Mesendoderm (in vitro differentiated cells): Measurements from ENCODE around the gene HOXD3.
A peak's percentile ranks its signal among the peaks of the same experiment; 100 is the strongest.

Source experiments
- DNase-seq: peaks from one replicate; pipeline ENCODE4 v3.0.0; 2013
- H2AK5ac ChIP-seq: 2 replicates; pipeline ENCODE4 v1.6.1; 2013; ENCODE audit warnings: low read length, inconsistent platforms
- H2BK120ac ChIP-seq: 2 replicates; pipeline ENCODE4 v1.6.1; 2013; ENCODE audit warnings: low read depth, mild to moderate bottlenecking, low read length, moderate library complexity, mixed read lengths
- H2BK15ac ChIP-seq: replicated peaks from 2 replicates; pipeline ENCODE4 v1.6.1; 2013; ENCODE audit warnings: low read depth, mild to moderate bottlenecking, moderate library complexity
- H2BK5ac ChIP-seq: 2 replicates; pipeline ENCODE4 v1.6.1; 2013; ENCODE audit warnings: low read length, inconsistent platforms
- H3K18ac ChIP-seq: 2 replicates; pipeline ENCODE4 v1.6.1; 2013; ENCODE audit warnings: mild to moderate bottlenecking, low read length, mixed read lengths
- H3K23ac ChIP-seq: one replicate; pipeline ENCODE4 v1.6.1; 2013; ENCODE audit warnings: low read length
- H3K27ac ChIP-seq: 2 replicates; pipeline ENCODE4 v1.5.1; 2013; ENCODE audit warnings: low read depth, mild to moderate bottlenecking, inconsistent platforms, low read length, moderate library complexity
- H3K27me3 ChIP-seq: 2 replicates; pipeline ENCODE4 v1.6.1; 2013; ENCODE audit warnings: low read length, control low read depth, mild to moderate bottlenecking, inconsistent platforms; ENCODE audit not compliant: insufficient read depth, poor library complexity
- H3K36me3 ChIP-seq: 2 replicates; pipeline ENCODE4 v1.6.1; 2013; ENCODE audit warnings: low read length, inconsistent platforms; ENCODE audit not compliant: control insufficient read depth, insufficient read depth
- H3K4ac ChIP-seq: one replicate; pipeline ENCODE4 v1.6.1; 2013; ENCODE audit warnings: low read depth, mild to moderate bottlenecking, low read length, moderate library complexity
- H3K4me1 ChIP-seq: 2 replicates; pipeline ENCODE4 v1.6.1; 2013; ENCODE audit warnings: low read depth, low read length, inconsistent platforms; ENCODE audit not compliant: control insufficient read depth
- H3K4me2 ChIP-seq: 2 replicates; pipeline ENCODE4 v1.6.1; 2013; ENCODE audit warnings: low read length
- H3K4me3 ChIP-seq: 2 replicates; pipeline ENCODE4 v1.5.1; 2013; ENCODE audit warnings: mild to moderate bottlenecking, low read length
- H3K56ac ChIP-seq: one replicate; pipeline ENCODE4 v1.6.1; 2013; ENCODE audit warnings: low read length
- H3K79me1 ChIP-seq: 2 replicates; pipeline ENCODE4 v1.6.1; 2013; ENCODE audit warnings: low read length, inconsistent platforms
- H3K79me2 ChIP-seq: 2 replicates; pipeline ENCODE4 v1.6.1; 2013; ENCODE audit warnings: mild to moderate bottlenecking, low read length; ENCODE audit not compliant: control insufficient read depth, insufficient read depth
- H3K9ac ChIP-seq: 2 replicates; pipeline ENCODE4 v1.6.1; 2013; ENCODE audit warnings: low read length, inconsistent platforms
- H4K5ac ChIP-seq: one replicate; pipeline ENCODE4 v1.6.1; 2013; ENCODE audit warnings: low read length
- H4K8ac ChIP-seq: one replicate; pipeline ENCODE4 v1.6.1; 2013; ENCODE audit warnings: low read depth, mild to moderate bottlenecking, control low read depth, low read length, moderate library complexity
- WGBS: extraction: QIAGEN DNeasy Blood & Tissue Kit; methylation state at CpG from one replicate; pipeline ENCODE4 v1.1.7; 2013; ENCODE audit warnings: low lambda C conversion rate, missing lambda C conversion rate; ENCODE audit not compliant: insufficient coverage; ENCODE audit errors: extremely low coverage; 5-methylcytosine and 5-hydroxymethylcytosine counted together

HOXD3 gene

GRCh38 chr2:176172895-176173566 lies 15.9 kb downstream of the HOXD3 start:
- H3K23ac ChIP-seq: no peak overlapping the region
- no peaks in the 10 kb centered on the region for H3K79me2 ChIP-seq
- no peak overlapping the region for H4K5ac ChIP-seq
- H2AK5ac ChIP-seq: no peak overlapping the region
- no peak overlapping the region for H3K9ac ChIP-seq
- H3K18ac ChIP-seq: no peak overlapping the region
- H3K27ac ChIP-seq: no peak overlapping the region
- H4K8ac ChIP-seq: no peak overlapping the region
- no peaks in the 10 kb centered on the region for H3K36me3 ChIP-seq
- H3K27me3 ChIP-seq: peaks cover 60% of the 10 kb centered on the region
- no peak overlapping the region for H2BK120ac ChIP-seq
- no peak overlapping the region for H3K4ac ChIP-seq
- no peak overlapping the region for H3K56ac ChIP-seq
- H3K4me2 ChIP-seq: no peak overlapping the region
- no peak overlapping the region for H2BK5ac ChIP-seq
- H2BK15ac ChIP-seq: no peak overlapping the region
- no CpG with 5 or more reads among the region's 14 CpGs for WGBS
- no peak overlapping the region for H3K4me3 ChIP-seq
- H3K4me1 ChIP-seq: peaks cover 2% of the 10 kb centered on the region
- DNase-seq: no peak
- no peaks in the 10 kb centered on the region for H3K79me1 ChIP-seq

- Histone ChIP-seq H3K18ac (no peak overlapping the region), H4K5ac (no peak overlapping the region), H3K36me3 (no peaks in the 10 kb centered on the region), H2BK120ac (no peak overlapping the region), H3K79me2 (no peaks in the 10 kb centered on the region), H3K23ac (no peak overlapping the region), H3K56ac (no peak overlapping the region), H3K4ac (no peak overlapping the region), H2AK5ac (no peak overlapping the region), H3K4me2 (no peak overlapping the region), H3K79me1 (no peaks in the 10 kb centered on the region), H3K9ac (no peak overlapping the region), H4K8ac (no peak overlapping the region), H3K4me3 (no peak overlapping the region), H3K27ac (no peak overlapping the region), H2BK5ac (no peak overlapping the region), H2BK15ac (no peak overlapping the region), H3K4me1 (peaks cover 2% of the 10 kb centered on the region), H3K27me3 (peaks cover 62% of the 10 kb centered on the region)
- no CpG with 5 or more reads among the region's 7 CpGs for WGBS
- DNase-seq: no peak
Observed at GRCh38 chr2:176173567-176174381, 16.7 kb downstream of the HOXD3 start.

- no peak overlapping the region for H3K23ac ChIP-seq
- no peak overlapping the region for H2BK5ac ChIP-seq
- H3K4me3 ChIP-seq: no peak overlapping the region
- no peak overlapping the region for H3K4ac ChIP-seq
- WGBS: no CpG with 5 or more reads among the region's 14 CpGs
- H3K18ac ChIP-seq: no peak overlapping the region
- H2AK5ac ChIP-seq: no peak overlapping the region
- H3K79me2 ChIP-seq: no peaks in the 10 kb centered on the region
- no peak overlapping the region for H4K5ac ChIP-seq
- peaks cover 63% of the 10 kb centered on the region for H3K27me3 ChIP-seq
- peaks cover 2% of the 10 kb centered on the region for H3K4me1 ChIP-seq
- no peak overlapping the region for H3K9ac ChIP-seq
- H3K4me2 ChIP-seq: no peak overlapping the region
- H2BK15ac ChIP-seq: no peak overlapping the region
- no peak overlapping the region for H3K27ac ChIP-seq
- no peak overlapping the region for H2BK120ac ChIP-seq
- H4K8ac ChIP-seq: no peak overlapping the region
- no peak for DNase-seq
- no peaks in the 10 kb centered on the region for H3K79me1 ChIP-seq
- H3K56ac ChIP-seq: peak overlapping the region; percentile 25
- H3K36me3 ChIP-seq: no peaks in the 10 kb centered on the region
Observed at GRCh38 chr2:176174382-176174823, 17.3 kb downstream of the HOXD3 start.

GRCh38 chr2:176174824-176175708 lies 18.0 kb downstream of the HOXD3 start:
- no peak overlapping the region for H2AK5ac ChIP-seq
- peak overlapping the region; percentile 20 for H3K9ac ChIP-seq
- H2BK5ac ChIP-seq: no peak overlapping the region
- H3K36me3 ChIP-seq: no peaks in the 10 kb centered on the region
- peaks cover 2% of the 10 kb centered on the region for H3K4me1 ChIP-seq
- peak; percentile 73 for DNase-seq
- no peak overlapping the region for H3K23ac ChIP-seq
- WGBS: no CpG with 5 or more reads among the region's 47 CpGs
- no peak overlapping the region for H2BK120ac ChIP-seq
- peak overlapping the region; percentile 80 for H3K56ac ChIP-seq
- H3K27ac ChIP-seq: no peak overlapping the region
- no peak overlapping the region for H3K4me3 ChIP-seq
- no peak overlapping the region for H2BK15ac ChIP-seq
- H3K27me3 ChIP-seq: peaks cover 64% of the 10 kb centered on the region
- no peak overlapping the region for H3K4ac ChIP-seq
- no peaks in the 10 kb centered on the region for H3K79me2 ChIP-seq
- H3K79me1 ChIP-seq: no peaks in the 10 kb centered on the region
- no peak overlapping the region for H3K18ac ChIP-seq
- no peak overlapping the region for H4K8ac ChIP-seq
- peak overlapping the region; percentile 45 for H3K4me2 ChIP-seq
- H4K5ac ChIP-seq: no peak overlapping the region

- Histone ChIP-seq H3K56ac (no peak overlapping the region), H3K23ac (no peak overlapping the region), H3K9ac (no peak overlapping the region), H3K79me2 (no peaks in the 10 kb centered on the region), H2AK5ac (no peak overlapping the region), H3K4ac (no peak overlapping the region), H3K18ac (no peak overlapping the region), H2BK120ac (no peak overlapping the region), H4K8ac (no peak overlapping the region), H3K79me1 (no peaks in the 10 kb centered on the region), H2BK15ac (no peak overlapping the region), H3K27me3 (peaks cover 68% of the 10 kb centered on the region), H3K4me3 (no peak overlapping the region), H4K5ac (no peak overlapping the region), H3K27ac (no peak overlapping the region), H3K36me3 (no peaks in the 10 kb centered on the region), H3K4me1 (peaks cover 2% of the 10 kb centered on the region), H3K4me2 (no peak overlapping the region), H2BK5ac (no peak overlapping the region)
- DNase-seq: no peak
- WGBS: no CpG with 5 or more reads among the region's 7 CpGs
Observed at GRCh38 chr2:176175709-176176607, 18.9 kb downstream of the HOXD3 start.
